GM12878 (cell line): ENCODE measurements around the gene RANBP6. TPM values are rescaled to one million over a fixed set of nuclear protein-coding genes. Genes with fewer than 3 reads are reported as not detected.

Source experiments
- CBX5 ChIP-seq: sonication (generic); IDR thresholded peaks from 2 replicates; pipeline ENCODE4 v1.6.1; 2016; ENCODE audit warnings: low read depth, moderate library complexity, mild to moderate bottlenecking, inconsistent platforms
- CEBPB ChIP-seq, 2 experiments: fragments of 150-350 bp in 1 of 2; IDR thresholded peaks; 2 replicates each; pipeline ENCODE4 v1.6.1; 2012 to 2014; ENCODE audit warnings: low read depth in 2 of 2, low read length in 2 of 2, borderline replicate concordance in 1 of 2, inconsistent platforms in 1 of 2
- DPF2 ChIP-seq: fragments of 450-650 bp; IDR thresholded peaks from 2 replicates; pipeline ENCODE4 v1.6.1; 2017; ENCODE audit warnings: mild to moderate bottlenecking
- EED ChIP-seq: sonication (generic); IDR thresholded peaks from 2 replicates; pipeline ENCODE4 v1.6.1; 2016; ENCODE audit warnings: antibody characterized with exemption, low read depth
- IRF4 ChIP-seq: IDR thresholded peaks from 2 replicates; pipeline ENCODE4 v1.6.1; 2011; ENCODE audit warnings: low read depth, low read length
- KDM1A ChIP-seq: fragments of 200-600 bp; sonication (generic); IDR thresholded peaks from 2 replicates; pipeline ENCODE4 v1.6.1; 2016; ENCODE audit warnings: borderline replicate concordance
- MYC ChIP-seq: IDR thresholded peaks from 2 replicates; pipeline ENCODE4 v1.6.1; 2011; ENCODE audit warnings: mild to moderate bottlenecking, low read length, moderate library complexity, inconsistent platforms; ENCODE audit not compliant: insufficient read depth, insufficient replicate concordance, insufficient read length, severe bottlenecking
- NFXL1 ChIP-seq: fragments of 450-650 bp; IDR thresholded peaks from 2 replicates; pipeline ENCODE4 v1.6.1; 2017; ENCODE audit warnings: antibody characterized with exemption, mild to moderate bottlenecking, borderline replicate concordance
- NR2F1 ChIP-seq: fragments of 450-650 bp; conservative IDR thresholded peaks from 2 replicates; pipeline ENCODE4 v1.6.1; 2017; ENCODE audit warnings: mild to moderate bottlenecking
- POLR2A ChIP-seq: IDR thresholded peaks from 2 replicates; pipeline ENCODE4 v1.6.1; 2011; ENCODE audit warnings: low read depth, mild to moderate bottlenecking, low read length
- POLR2AphosphoS5 ChIP-seq: IDR thresholded peaks from 2 replicates; pipeline ENCODE4 v1.6.1; 2011; ENCODE audit warnings: mild to moderate bottlenecking, low read length, inconsistent platforms
- RELA ChIP-seq: fragments of 450-650 bp; IDR thresholded peaks from 2 replicates; pipeline ENCODE4 v1.8.0; 2014; ENCODE audit warnings: borderline replicate concordance; ENCODE audit not compliant: partially characterized antibody
- SMC3 ChIP-seq: IDR thresholded peaks from 2 replicates; pipeline ENCODE4 v1.6.1; 2011; ENCODE audit warnings: low read length, improper control_type of control experiment, borderline replicate concordance
- STAT3 ChIP-seq: IDR thresholded peaks from 2 replicates; pipeline ENCODE4 v1.6.1; 2011; ENCODE audit warnings: low read depth, low read length, improper control_type of control experiment
- SUZ12 ChIP-seq: fragments of 200-600 bp; sonication (generic); IDR thresholded peaks from one replicate; pipeline ENCODE4 v1.6.1; 2018; ENCODE audit warnings: antibody characterized with exemption, mild to moderate bottlenecking; ENCODE audit not compliant: unreplicated experiment
- TAF1 ChIP-seq: IDR thresholded peaks from 2 replicates; pipeline ENCODE4 v1.6.1; 2011; ENCODE audit warnings: mild to moderate bottlenecking, low read depth, low read length, borderline replicate concordance
- ZBED1 ChIP-seq: IDR thresholded peaks from 2 replicates; pipeline ENCODE4 v1.6.1; 2016; ENCODE audit warnings: borderline replicate concordance
- ZNF207 ChIP-seq: fragments of 450-650 bp; IDR thresholded peaks from 2 replicates; pipeline ENCODE4 v1.6.1; 2014; ENCODE audit warnings: antibody characterized with exemption, mild to moderate bottlenecking, borderline replicate concordance
- ZNF384 ChIP-seq: IDR thresholded peaks from 2 replicates; pipeline ENCODE4 v1.6.1; 2012; ENCODE audit warnings: low read depth, mild to moderate bottlenecking, low read length, improper control_type of control experiment, borderline replicate concordance
- polyA plus RNA-seq, 11 experiments: library from polyadenylated mRNA; depleted of rRNA in 4 of 11; unstranded in 6 of 11; stranded (reverse) in 5 of 11; fragments of >200 nt; fragmentation: Nextera tagmentation in 4 of 11; fragmentation: Illumina TruSeq in 1 of 11; extraction: Ambion mirVana in 4 of 11; extraction: Trizol in 1 of 11; gene quantifications; 1 replicate in 1 of 11; 2 replicates in 10 of 11; pipeline versions ENCODE4 v1.2.1 to v1.2.3, GENCODE V29; 2011 to 2016; ENCODE audit warnings: inconsistent platforms in 2 of 11, missing spikeins in 2 of 11, low read depth in 1 of 11
- total RNA-seq, 4 experiments: library from RNA; depleted of rRNA in 3 of 4; stranded (reverse); fragments of >200 nt in 3 of 4; fragmentation: Illumina TruSeq in 1 of 4; extraction: Trizol in 1 of 4; gene quantifications; 2 replicates each; pipeline versions ENCODE4 v1.2.1 to v1.2.3, GENCODE V29; 2013 to 2021
- TF ChIP-seq, protein P1 (sequence below): IDR thresholded peaks from 2 replicates; pipeline ENCODE4 v1.6.1; 2012; ENCODE audit warnings: low read depth, low read length, improper control_type of control experiment
- TF ChIP-seq, protein P2 (sequence below): fragments of 450-650 bp; IDR thresholded peaks from 2 replicates; pipeline ENCODE4 v1.6.1; 2017; ENCODE audit warnings: mild to moderate bottlenecking
- TF ChIP-seq, protein P3 (sequence below): fragments of 450-650 bp; IDR thresholded peaks from 2 replicates; pipeline ENCODE4 v1.6.1; 2016; ENCODE audit warnings: mild to moderate bottlenecking
- TF ChIP-seq, protein P4 (sequence below): IDR thresholded peaks from 2 replicates; pipeline ENCODE4 v1.6.1; 2012; ENCODE audit warnings: low read depth, low read length, improper control_type of control experiment
- TF ChIP-seq, protein P5 (sequence below): fragments of 450-650 bp; IDR thresholded peaks from 2 replicates; pipeline ENCODE4 v1.6.1; 2017; ENCODE audit warnings: low read depth, mild to moderate bottlenecking, moderate library complexity
- TF ChIP-seq, protein P6 (sequence below): fragments of 450-650 bp; conservative IDR thresholded peaks from 2 replicates; pipeline ENCODE4 v1.6.1; 2017; ENCODE audit warnings: mild to moderate bottlenecking, moderate library complexity

Gene RANBP6
- total and polyA plus RNA-seq, 10 of the 15 experiments (the other 5 are each of a cell fraction or from before 2014, with no cell fraction given): 10.9 to 26.9 (median 19.4) TPM

DNA sequence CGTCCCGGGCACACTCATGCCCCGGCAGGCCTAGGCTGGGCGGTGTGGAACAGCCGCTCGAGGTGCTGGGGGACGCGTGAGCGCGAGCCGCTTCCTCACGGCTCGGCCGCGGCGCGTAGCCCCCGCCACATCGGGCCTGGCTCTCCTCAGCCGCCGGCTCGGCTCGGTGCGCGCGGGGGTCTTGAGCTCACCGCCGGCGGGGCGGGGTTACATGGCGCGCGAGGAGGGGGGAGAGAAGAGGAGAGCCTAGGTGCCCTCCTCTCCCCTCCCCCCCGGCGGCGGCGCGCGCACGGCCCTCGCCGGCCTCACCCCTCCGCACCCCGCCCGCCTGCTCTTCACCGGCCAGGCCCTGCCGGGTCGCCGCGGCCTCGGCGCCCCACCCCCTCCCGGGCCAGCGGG lies 7.7 kb downstream of the RANBP6 start (continued):
- TF ChIP-seq, protein P1, sequence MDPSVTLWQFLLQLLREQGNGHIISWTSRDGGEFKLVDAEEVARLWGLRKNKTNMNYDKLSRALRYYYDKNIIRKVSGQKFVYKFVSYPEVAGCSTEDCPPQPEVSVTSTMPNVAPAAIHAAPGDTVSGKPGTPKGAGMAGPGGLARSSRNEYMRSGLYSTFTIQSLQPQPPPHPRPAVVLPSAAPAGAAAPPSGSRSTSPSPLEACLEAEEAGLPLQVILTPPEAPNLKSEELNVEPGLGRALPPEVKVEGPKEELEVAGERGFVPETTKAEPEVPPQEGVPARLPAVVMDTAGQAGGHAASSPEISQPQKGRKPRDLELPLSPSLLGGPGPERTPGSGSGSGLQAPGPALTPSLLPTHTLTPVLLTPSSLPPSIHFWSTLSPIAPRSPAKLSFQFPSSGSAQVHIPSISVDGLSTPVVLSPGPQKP: no peak
- TF ChIP-seq, protein P2, sequence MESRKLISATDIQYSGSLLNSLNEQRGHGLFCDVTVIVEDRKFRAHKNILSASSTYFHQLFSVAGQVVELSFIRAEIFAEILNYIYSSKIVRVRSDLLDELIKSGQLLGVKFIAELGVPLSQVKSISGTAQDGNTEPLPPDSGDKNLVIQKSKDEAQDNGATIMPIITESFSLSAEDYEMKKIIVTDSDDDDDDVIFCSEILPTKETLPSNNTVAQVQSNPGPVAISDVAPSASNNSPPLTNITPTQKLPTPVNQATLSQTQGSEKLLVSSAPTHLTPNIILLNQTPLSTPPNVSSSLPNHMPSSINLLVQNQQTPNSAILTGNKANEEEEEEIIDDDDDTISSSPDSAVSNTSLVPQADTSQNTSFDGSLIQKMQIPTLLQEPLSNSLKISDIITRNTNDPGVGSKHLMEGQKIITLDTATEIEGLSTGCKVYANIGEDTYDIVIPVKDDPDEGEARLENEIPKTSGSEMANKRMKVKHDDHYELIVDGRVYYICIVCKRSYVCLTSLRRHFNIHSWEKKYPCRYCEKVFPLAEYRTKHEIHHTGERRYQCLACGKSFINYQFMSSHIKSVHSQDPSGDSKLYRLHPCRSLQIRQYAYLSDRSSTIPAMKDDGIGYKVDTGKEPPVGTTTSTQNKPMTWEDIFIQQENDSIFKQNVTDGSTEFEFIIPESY: no peak
- TF ChIP-seq, protein P3, sequence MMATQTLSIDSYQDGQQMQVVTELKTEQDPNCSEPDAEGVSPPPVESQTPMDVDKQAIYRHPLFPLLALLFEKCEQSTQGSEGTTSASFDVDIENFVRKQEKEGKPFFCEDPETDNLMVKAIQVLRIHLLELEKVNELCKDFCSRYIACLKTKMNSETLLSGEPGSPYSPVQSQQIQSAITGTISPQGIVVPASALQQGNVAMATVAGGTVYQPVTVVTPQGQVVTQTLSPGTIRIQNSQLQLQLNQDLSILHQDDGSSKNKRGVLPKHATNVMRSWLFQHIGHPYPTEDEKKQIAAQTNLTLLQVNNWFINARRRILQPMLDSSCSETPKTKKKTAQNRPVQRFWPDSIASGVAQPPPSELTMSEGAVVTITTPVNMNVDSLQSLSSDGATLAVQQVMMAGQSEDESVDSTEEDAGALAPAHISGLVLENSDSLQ: no peak
- TF ChIP-seq, protein P4, sequence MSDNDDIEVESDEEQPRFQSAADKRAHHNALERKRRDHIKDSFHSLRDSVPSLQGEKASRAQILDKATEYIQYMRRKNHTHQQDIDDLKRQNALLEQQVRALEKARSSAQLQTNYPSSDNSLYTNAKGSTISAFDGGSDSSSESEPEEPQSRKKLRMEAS: 0 out of 2 replicates have a peak, but pooled peaks have one; percentile 20
- no peak for TF ChIP-seq IRF4
- TF ChIP-seq DPF2: 0 out of 2 replicates have a peak, but pooled peaks have one; percentile 72
- no peak for TF ChIP-seq TAF1
- TF ChIP-seq POLR2AphosphoS5: no peak
- TF ChIP-seq KDM1A: no peak
- no peak for TF ChIP-seq ZNF384
- no peak for TF ChIP-seq ZNF207
- TF ChIP-seq POLR2A: peak; percentile 76
- TF ChIP-seq, protein P5, sequence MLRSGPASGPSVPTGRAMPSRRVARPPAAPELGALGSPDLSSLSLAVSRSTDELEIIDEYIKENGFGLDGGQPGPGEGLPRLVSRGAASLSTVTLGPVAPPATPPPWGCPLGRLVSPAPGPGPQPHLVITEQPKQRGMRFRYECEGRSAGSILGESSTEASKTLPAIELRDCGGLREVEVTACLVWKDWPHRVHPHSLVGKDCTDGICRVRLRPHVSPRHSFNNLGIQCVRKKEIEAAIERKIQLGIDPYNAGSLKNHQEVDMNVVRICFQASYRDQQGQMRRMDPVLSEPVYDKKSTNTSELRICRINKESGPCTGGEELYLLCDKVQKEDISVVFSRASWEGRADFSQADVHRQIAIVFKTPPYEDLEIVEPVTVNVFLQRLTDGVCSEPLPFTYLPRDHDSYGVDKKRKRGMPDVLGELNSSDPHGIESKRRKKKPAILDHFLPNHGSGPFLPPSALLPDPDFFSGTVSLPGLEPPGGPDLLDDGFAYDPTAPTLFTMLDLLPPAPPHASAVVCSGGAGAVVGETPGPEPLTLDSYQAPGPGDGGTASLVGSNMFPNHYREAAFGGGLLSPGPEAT: no peak
- no peak for TF ChIP-seq NFXL1
- TF ChIP-seq CBX5: no peak
- no peak for TF ChIP-seq EED
- no peak for TF ChIP-seq SUZ12
- no peak for TF ChIP-seq CEBPB (IDR thresholded peaks at IDR 0.05; ENCODE audit: borderline replicate concordance in 1 of 2, low read depth in 2 of 2, low read length in 2 of 2)
- TF ChIP-seq, protein P6, sequence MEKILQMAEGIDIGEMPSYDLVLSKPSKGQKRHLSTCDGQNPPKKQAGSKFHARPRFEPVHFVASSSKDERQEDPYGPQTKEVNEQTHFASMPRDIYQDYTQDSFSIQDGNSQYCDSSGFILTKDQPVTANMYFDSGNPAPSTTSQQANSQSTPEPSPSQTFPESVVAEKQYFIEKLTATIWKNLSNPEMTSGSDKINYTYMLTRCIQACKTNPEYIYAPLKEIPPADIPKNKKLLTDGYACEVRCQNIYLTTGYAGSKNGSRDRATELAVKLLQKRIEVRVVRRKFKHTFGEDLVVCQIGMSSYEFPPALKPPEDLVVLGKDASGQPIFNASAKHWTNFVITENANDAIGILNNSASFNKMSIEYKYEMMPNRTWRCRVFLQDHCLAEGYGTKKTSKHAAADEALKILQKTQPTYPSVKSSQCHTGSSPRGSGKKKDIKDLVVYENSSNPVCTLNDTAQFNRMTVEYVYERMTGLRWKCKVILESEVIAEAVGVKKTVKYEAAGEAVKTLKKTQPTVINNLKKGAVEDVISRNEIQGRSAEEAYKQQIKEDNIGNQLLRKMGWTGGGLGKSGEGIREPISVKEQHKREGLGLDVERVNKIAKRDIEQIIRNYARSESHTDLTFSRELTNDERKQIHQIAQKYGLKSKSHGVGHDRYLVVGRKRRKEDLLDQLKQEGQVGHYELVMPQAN: peak; percentile 71; the same call in 1 of the 2 replicates
- no peak for TF ChIP-seq RELA
- no peak for TF ChIP-seq ZBED1
- 0 out of 2 replicates have a peak, but pooled peaks have one; percentile 34 for TF ChIP-seq NR2F1
- no peak for TF ChIP-seq STAT3
- TF ChIP-seq MYC: no peak
- TF ChIP-seq SMC3: no peak
